Activated T-cell treated with anti-CD3 and anti-CD28 coated beads, Interleukin-2, amount 50 U/mL, for 48 hours (primary cell): ENCODE data around the gene SH3PXD2A.

ENCODE experiments used
- DNase-seq, 2 experiments: peaks; one replicate each; pipeline ENCODE4 v3.0.0-alpha.2; 2020

Gene SH3PXD2A

DNA sequence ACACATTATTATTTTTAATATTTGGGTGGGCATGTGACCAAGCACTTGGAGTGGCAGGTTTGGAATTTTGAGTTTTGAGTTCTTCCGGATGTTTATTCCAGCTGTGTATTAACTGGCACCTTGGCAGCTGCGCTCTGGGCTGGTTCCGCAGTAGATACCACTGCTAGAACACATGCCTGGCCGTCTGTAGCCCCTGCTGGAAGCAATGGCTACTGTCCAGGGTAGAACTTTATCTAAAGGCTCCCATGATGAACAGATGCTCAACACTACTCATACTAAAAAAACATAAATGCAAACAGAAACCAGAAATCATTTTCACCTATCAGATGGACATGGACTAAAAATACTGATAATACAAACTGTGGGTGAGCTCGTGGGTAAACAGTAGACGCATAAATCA lies 19.4 kb upstream of the SH3PXD2A start:
- DNase-seq = no peak

- DNase-seq = no peak
Observed at GRCh38 chr10:103872137-103872931, 17.0 kb upstream of the SH3PXD2A start.

- DNase-seq = no peak
Observed at GRCh38 chr10:103871006-103871405, 15.6 kb upstream of the SH3PXD2A start.

GRCh38 chr10:103870516-103870915 lies 15.1 kb upstream of the SH3PXD2A start:
- no peak for DNase-seq

GRCh38 chr10:103869336-103869735 lies 14.0 kb upstream of the SH3PXD2A start:
- DNase-seq = no peak

- no peak for DNase-seq
Observed at GRCh38 chr10:103868200-103868599, 12.8 kb upstream of the SH3PXD2A start.

- no peak for DNase-seq
Observed at GRCh38 chr10:103861505-103861904, 6.1 kb upstream of the SH3PXD2A start.

DNA sequence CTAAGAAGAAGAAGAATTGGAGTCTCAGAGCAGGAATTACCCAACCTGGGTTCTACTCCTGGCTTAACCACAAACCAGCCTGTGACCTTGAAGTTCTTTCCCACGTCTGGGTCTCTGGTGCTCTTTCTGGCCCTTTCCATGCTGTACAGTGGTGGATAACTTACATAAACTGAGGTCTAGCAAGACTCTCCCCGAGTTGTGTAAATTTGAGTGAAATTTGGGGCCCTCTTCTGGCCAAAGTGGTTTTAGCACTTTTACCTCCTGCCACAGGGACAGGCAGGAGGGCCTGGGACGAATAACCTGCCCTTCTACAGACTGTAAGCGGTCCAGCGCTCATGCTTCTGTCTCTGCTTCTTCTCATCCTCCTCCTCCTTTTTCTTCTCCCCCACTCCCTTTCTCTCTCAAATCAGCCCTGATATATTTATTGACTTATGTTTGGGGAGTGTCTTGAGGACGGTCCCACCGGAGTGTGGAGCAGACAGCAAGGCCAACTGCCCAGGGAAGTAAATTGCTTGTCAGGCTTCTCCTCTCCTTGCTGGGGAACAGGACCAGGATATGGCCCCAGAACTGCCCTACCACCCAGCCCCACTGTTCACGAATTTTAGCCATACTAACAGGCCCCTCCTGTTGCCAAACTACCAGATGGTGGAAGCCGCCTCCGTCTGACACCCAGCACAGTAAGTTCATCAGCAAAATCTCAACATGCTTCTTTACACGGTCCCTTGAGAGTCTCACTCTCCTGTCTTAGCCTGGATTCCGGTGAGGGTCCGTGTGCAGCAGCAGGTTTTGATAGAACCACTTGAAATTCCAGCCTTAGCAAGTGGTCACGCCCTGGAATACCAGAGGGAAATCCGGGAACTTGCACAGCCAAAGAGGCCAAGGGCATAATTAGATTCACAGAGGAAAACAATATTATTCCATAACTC lies 4.0 kb upstream of the SH3PXD2A start:
- peak; percentile 74 for DNase-seq

- no peak for DNase-seq
Observed at GRCh38 chr10:103858360-103858759, 3.0 kb upstream of the SH3PXD2A start.

DNA sequence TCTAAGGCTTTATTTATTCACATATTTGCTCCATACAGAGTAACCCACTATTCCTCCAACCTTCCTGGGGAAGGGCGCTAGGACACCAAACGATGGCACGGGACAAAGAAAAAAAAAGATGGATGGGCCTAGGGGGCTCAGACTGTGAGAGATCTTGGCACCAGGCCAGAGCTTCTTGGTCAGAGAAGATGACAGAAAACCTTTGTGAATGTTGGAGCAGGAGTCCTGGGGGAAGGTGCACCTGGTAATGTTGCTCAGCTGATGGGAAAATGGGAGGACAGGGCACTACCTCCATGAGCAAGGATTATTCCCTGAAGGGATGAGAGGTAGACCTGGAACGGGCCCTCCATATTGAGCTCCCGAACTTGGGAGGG lies 1.4 kb upstream of the SH3PXD2A start:
- no peak for DNase-seq

DNA sequence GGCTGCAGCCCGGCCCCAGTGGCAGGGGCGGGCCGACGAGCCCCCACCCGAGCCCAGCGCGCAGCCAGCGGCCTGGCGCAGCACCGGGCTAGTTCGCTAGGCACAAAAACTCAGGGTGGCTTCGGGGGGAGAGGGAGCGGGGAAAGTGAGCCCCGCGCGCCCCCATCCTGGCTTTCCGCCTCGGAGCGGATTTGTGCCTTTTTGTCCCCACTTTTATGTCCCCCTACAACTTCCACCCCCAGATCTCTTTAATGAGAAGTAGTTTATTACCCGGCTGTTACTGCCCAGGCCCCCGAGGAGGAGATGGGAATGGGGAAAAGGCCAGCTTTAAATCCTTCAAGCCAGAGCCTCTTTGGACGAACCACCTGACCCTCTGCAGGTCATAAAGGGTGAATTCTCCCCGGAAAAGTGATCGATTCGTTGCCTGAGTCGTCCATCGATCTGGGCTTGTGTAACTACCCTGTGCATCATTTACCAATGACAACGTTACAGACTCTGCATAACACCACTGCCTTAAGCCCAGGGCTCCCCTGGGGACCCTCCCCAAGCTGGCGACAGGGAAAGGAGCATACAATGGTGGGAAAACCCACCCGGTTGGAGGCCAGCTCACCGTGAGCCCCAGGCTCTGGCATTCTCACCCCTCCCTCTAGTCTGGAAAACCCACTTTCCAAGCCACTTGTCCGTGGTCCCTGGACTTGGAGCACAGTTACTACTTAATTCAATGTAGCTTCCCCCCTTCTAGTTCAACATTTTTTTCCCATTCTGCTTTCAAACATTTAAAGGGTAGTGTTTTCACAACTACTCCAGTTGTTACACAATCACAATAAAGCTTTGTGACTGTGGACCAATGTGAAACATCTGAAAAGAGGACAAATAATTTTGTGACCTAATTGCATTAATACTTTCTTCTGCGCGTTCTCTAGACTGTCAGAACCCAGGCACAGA lies 748 bp upstream of the SH3PXD2A start:
- DNase-seq = no peak

- DNase-seq = peak in 1 of 2 experiments; percentile 46
Observed at GRCh38 chr10:103854686-103855391, 537 bp downstream of the SH3PXD2A start.

DNA sequence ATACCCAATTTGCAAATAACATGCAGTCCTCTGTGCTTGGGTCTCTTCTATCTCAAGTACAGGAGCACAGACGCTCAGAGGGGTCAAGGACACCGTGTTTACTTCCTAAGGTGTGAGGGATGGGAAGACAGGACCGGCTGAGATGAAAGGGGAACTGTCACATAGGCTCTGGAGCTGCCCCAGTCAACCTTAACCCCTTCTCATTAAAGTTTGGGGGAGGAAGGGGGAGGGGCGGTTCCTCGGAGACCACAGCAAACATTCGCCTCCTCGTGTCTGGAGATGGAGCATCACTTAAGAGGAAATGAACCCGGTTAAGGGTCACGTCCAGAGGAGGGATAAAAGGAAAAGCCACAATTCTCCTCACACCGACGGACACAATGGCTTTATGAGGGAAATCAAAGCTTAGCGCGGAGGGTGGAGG lies 1.1 kb downstream of the SH3PXD2A start:
- DNase-seq = no peak

DNA sequence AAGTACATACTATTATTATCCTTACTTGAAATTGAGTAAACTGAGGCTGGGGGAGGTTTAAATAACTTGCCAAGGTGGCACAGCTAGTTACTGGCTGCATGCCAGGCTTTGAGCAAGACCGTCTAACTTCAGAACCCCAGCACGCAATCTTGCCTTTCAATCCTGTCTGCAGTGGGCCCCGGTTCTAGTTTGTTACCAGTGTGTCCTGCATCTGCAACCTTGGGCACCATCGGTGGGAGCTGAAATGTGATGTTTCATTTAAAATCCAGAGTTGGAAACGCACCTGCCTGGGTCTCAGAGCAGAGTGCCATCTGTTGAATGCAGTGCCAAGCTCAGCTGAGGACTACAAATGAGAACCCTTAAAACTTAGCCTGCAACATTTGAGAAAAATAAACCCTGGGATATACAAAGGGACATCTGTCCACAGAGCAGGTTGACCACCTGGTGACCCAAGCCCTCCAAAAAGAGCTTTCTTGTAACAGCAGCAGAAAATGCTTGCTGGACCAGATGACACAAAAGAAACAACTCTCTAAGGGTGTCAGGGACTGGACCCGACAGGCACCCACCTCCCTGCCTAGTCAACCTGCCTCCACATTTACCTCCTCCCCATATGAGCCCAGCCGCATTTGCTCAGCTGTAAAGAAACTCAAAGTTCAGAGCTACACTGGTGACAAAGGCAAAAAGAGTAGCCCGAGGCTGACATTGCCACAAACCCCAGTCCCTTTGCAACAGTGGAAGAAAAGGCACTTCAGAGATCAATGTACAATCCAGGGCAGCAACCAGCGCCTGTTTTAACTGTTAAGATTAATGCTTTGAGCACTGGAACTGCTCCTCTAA lies 1.7 kb downstream of the SH3PXD2A start:
- DNase-seq = no peak

- DNase-seq = no peak
Observed at GRCh38 chr10:103852856-103853255, 2.5 kb downstream of the SH3PXD2A start.

DNA sequence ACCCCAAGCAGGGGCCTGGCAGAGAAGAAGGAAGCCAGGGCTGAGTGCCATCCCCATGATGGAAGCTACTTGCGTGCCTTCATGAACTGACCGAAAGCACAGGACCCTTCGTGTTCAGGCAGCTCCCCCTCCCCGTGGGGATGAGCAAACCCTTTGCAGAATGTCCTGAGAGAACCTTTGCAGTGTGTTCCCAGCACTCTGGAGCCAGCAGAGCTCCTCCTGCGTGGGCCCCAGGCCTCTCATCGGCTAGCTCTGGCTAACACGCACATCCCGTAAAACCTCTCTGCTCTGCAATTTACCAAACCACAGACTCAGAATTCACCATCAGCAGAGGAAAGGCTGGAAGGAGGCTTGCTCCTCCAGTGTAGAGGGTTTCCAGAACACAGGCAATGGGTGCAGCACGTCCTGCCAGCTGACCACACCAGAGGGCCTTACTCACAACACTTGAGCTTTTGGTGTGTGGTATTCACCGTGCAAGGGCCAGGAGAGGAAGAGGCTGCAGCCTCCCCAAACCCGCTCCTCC lies 3.1 kb downstream of the SH3PXD2A start:
- DNase-seq = no peak

DNA sequence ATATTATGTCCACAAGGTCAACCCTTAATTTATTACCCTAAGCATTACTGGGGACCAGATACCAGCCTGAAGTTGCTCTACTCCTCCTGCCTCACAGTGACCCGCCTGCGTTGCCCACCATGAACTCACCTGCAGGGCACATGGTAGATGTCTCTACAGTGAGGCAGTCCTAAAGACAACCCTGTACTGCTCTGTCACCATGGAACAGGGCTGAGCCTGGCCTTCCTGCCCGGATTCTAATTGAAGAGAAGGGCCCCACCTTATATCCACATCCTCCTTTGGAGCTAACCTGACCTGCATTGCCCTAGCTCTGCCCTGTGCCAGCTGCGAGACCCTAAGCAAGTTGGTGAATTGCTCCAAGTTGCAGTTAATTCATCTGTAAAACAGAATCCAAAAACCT lies 4.1 kb downstream of the SH3PXD2A start:
- no peak for DNase-seq

DNA sequence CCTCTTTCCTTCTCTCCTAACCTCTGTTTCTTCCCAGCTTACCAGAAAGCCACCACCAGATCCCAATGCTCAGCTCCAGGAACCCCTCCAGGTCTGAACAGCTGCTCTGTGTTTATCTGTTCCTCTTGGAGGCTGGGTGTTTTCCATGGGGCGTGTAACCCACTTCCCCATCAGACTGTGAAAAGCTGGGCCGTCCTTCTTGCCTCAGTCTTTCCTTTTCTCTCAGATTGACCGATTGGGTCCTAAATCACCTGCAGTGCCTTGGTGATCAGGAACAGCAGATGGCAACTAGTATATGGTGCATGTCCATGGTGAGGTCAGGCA lies 4.8 kb downstream of the SH3PXD2A start:
- no peak for DNase-seq

- no peak for DNase-seq
Observed at GRCh38 chr10:103849880-103850571, 5.3 kb downstream of the SH3PXD2A start.

- DNase-seq = no peak
Observed at GRCh38 chr10:103849212-103849877, 6.0 kb downstream of the SH3PXD2A start.
